Activated effector memory CD4-positive, alpha-beta T cell treated with anti-CD3 and anti-CD28 coated beads, Interleukin-2, amount 50 U/mL, for 16 hours (primary cell): ENCODE measurements around the gene PROB1.

ENCODE experiments used
- DNase-seq: peaks from one replicate; pipeline ENCODE4 v3.0.0-alpha.2; 2020

PROB1 gene

GRCh38 chr5:139391570-139392323 lies 3.2 kb downstream of the PROB1 start:
- no peak for DNase-seq

- DNase-seq = no peak
Measured at GRCh38 chr5:139390639-139391569, 4.0 kb downstream of the PROB1 start.

GRCh38 chr5:139389701-139390638 lies 4.9 kb downstream of the PROB1 start, which contains the start of gene MZB1:
TSS of gene MZB1 (minus strand) at chr5:139389913. CDS start at chr5:139389856, 57 bp downstream.
- DNase-seq = peak; percentile 74

- DNase-seq = peak; percentile 44
Measured at GRCh38 chr5:139388198-139388821, 6.6 kb downstream of the PROB1 start.

- DNase-seq = peak; percentile 60
Measured at GRCh38 chr5:139387611-139388197, 7.2 kb downstream of the PROB1 start.

- peak; percentile 27 for DNase-seq
Measured at GRCh38 chr5:139386956-139387355, 7.9 kb downstream of the PROB1 start.

- no peak for DNase-seq
Measured at GRCh38 chr5:139386050-139386438, 8.9 kb downstream of the PROB1 start.

GRCh38 chr5:139385061-139386049 lies 9.5 kb downstream of the PROB1 start:
- DNase-seq = peak; percentile 63

GRCh38 chr5:139384591-139385051 lies 10.3 kb downstream of the PROB1 start:
- peak; percentile 53 for DNase-seq

- DNase-seq = peak; percentile 39
Measured at GRCh38 chr5:139383993-139384590, 10.8 kb downstream of the PROB1 start.

- DNase-seq = peak; percentile 58
Measured at GRCh38 chr5:139383275-139383992, 11.5 kb downstream of the PROB1 start, which contains the start of gene SLC23A1. TSS of gene SLC23A1 (minus strand) at chr5:139383297. CDS start at chr5:139383253, 44 bp downstream.

GRCh38 chr5:139382807-139383206 lies 12.1 kb downstream of the PROB1 start:
- DNase-seq = peak; percentile 44

- peak; percentile 53 for DNase-seq
Measured at GRCh38 chr5:139381837-139382761, 12.8 kb downstream of the PROB1 start.

- DNase-seq = peak; percentile 46
Measured at GRCh38 chr5:139379626-139380449, 15.1 kb downstream of the PROB1 start.

- DNase-seq = peak; percentile 57
Measured at GRCh38 chr5:139378941-139379361, 16.0 kb downstream of the PROB1 start.

- peak; percentile 56 for DNase-seq
Measured at GRCh38 chr5:139378101-139378825, 16.6 kb downstream of the PROB1 start.
